ENCODE data around the gene OR14A16.

- no peak for TF ChIP-seq CTCF (conservative IDR thresholded peaks at IDR 0.05; ENCODE audit: low read depth, low read length)
- no peak for TF ChIP-seq POLR2A (IDR thresholded peaks at IDR 0.05; ENCODE audit: low read depth, low read length)
- TF ChIP-seq FOS (IDR thresholded peaks at IDR 0.05; ENCODE audit: low read depth, low read length) = no peak
- TF ChIP-seq RCOR1 (IDR thresholded peaks at IDR 0.05; ENCODE audit: insufficient replicate concordance, low read length) = no peak
- no peak for TF ChIP-seq CHD1 (IDR thresholded peaks at IDR 0.05; ENCODE audit: low read depth, low read length)
- TF ChIP-seq NFE2L2 (IDR thresholded peaks at IDR 0.05; ENCODE audit: low read depth, low read length) = no peak
- no peak for TF ChIP-seq SMC3 (IDR thresholded peaks at IDR 0.05; ENCODE audit: low read depth, low read length)
- no peak for TF ChIP-seq RAD21 (IDR thresholded peaks at IDR 0.05; ENCODE audit: low read length)
- no peak for TF ChIP-seq MAFK (IDR thresholded peaks at IDR 0.05; ENCODE audit: low read depth, low read length)
Observed at GRCh38 chr1:247841796-247842195, 17.9 kb upstream of the OR14A16 start, which contains the start of gene OR11L1.

Data from IMR-90 (cell line).